HL-60 (cell line): ENCODE results near the gene SPHKAP.

Experiments used
- GABPA ChIP-seq: IDR thresholded peaks from 2 replicates; pipeline ENCODE4 v1.6.1; 2012; ENCODE audit warnings: low read depth
- POLR2AphosphoS5 ChIP-seq: IDR thresholded peaks from 2 replicates; pipeline ENCODE4 v1.6.1; 2012; ENCODE audit warnings: low read depth
- TF ChIP-seq, protein P1 (sequence below): IDR thresholded peaks from one replicate; pipeline ENCODE4 v1.5.1; 2011; ENCODE audit warnings: low read length, control low read depth, inconsistent platforms; ENCODE audit not compliant: insufficient read depth
- TF ChIP-seq, protein P2 (sequence below): IDR thresholded peaks from 2 replicates; pipeline ENCODE4 v1.6.1; 2012; ENCODE audit warnings: low read depth; ENCODE audit not compliant: insufficient replicate concordance

DNA sequence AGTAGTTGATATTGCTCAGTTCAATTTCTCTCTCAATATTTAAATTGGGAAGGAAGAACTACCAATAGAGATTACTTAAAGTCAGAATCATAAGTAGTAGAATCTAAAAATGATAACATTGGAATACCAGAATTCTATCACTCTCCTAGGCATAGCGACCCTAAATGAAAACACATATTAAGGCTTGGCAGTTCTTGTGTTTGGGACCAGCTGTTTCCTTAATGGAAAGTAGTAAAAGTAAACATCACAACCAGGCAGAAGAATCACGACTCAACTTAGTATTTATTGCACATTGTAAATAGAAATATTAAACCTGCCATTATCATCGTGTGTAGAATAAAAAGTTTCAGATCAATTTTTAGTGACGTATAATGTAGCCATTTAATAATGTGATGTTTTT, 117.5 kb downstream of the SPHKAP start:
- TF ChIP-seq, protein P1, sequence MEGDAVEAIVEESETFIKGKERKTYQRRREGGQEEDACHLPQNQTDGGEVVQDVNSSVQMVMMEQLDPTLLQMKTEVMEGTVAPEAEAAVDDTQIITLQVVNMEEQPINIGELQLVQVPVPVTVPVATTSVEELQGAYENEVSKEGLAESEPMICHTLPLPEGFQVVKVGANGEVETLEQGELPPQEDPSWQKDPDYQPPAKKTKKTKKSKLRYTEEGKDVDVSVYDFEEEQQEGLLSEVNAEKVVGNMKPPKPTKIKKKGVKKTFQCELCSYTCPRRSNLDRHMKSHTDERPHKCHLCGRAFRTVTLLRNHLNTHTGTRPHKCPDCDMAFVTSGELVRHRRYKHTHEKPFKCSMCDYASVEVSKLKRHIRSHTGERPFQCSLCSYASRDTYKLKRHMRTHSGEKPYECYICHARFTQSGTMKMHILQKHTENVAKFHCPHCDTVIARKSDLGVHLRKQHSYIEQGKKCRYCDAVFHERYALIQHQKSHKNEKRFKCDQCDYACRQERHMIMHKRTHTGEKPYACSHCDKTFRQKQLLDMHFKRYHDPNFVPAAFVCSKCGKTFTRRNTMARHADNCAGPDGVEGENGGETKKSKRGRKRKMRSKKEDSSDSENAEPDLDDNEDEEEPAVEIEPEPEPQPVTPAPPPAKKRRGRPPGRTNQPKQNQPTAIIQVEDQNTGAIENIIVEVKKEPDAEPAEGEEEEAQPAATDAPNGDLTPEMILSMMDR = no peak
- TF ChIP-seq POLR2AphosphoS5 = no peak
- TF ChIP-seq, protein P2, sequence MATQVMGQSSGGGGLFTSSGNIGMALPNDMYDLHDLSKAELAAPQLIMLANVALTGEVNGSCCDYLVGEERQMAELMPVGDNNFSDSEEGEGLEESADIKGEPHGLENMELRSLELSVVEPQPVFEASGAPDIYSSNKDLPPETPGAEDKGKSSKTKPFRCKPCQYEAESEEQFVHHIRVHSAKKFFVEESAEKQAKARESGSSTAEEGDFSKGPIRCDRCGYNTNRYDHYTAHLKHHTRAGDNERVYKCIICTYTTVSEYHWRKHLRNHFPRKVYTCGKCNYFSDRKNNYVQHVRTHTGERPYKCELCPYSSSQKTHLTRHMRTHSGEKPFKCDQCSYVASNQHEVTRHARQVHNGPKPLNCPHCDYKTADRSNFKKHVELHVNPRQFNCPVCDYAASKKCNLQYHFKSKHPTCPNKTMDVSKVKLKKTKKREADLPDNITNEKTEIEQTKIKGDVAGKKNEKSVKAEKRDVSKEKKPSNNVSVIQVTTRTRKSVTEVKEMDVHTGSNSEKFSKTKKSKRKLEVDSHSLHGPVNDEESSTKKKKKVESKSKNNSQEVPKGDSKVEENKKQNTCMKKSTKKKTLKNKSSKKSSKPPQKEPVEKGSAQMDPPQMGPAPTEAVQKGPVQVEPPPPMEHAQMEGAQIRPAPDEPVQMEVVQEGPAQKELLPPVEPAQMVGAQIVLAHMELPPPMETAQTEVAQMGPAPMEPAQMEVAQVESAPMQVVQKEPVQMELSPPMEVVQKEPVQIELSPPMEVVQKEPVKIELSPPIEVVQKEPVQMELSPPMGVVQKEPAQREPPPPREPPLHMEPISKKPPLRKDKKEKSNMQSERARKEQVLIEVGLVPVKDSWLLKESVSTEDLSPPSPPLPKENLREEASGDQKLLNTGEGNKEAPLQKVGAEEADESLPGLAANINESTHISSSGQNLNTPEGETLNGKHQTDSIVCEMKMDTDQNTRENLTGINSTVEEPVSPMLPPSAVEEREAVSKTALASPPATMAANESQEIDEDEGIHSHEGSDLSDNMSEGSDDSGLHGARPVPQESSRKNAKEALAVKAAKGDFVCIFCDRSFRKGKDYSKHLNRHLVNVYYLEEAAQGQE = no peak
- no peak for TF ChIP-seq GABPA
